GM12878 (cell line): ENCODE measurements around the gene XIAP. TPM values are rescaled to one million over a fixed set of nuclear protein-coding genes. Genes with fewer than 3 reads are reported as not detected.

ENCODE experiments used
- ATAC-seq: fragments of 200-7000 bp; cut with Tn5 transposase; 3 replicates; pipeline ENCODE4 v1.9.1; 2020; ENCODE audit warnings: mild to moderate bottlenecking, moderate library complexity
- BruUV-seq: library from RNA; stranded (reverse); fragments of 400-500 nt; replicated peaks from 2 replicates; lab custom pipeline; 2021; lab: Mats Ljungman, UMichigan
- CTCF ChIA-PET: fragments of 300-600 bp; sonication (Branson Sonifier 250); formaldehyde crosslinking; extraction: SDS; loops from one replicate; lab custom pipeline; 2021; ENCODE audit warnings: inconsistent platforms; lab: Yijun Ruan, JAX
- POLR2A ChIA-PET: fragments of 350-600 bp; formaldehyde crosslinking; extraction: SDS; loops from one replicate; lab custom pipeline; 2021; ENCODE audit warnings: inconsistent platforms; lab: Charles Lee
- RAD21 ChIA-PET: fragments of 300-600 bp; sonication (Branson Sonifier 250); formaldehyde crosslinking; loops from one replicate; lab custom pipeline; 2023; ENCODE audit warnings: antibody characterized with exemption; ENCODE audit not compliant: unreplicated experiment; lab: Charles Lee
- SMC1A ChIA-PET: fragments of 300-600 bp; sonication (Branson Sonifier 250); formaldehyde crosslinking; loops from one replicate; lab custom pipeline; 2023; ENCODE audit not compliant: unreplicated experiment, uncharacterized antibody; lab: Charles Lee
- DNase-seq: peaks from one replicate; pipeline ENCODE4 v3.0.0-alpha.2; 2011; ENCODE audit warnings: low read depth, low spot score
- FAIRE-seq: peaks from 3 replicates; lab custom pipeline; 2011; peaks lifted over from hg19 to GRCh38; lab: Jason Lieb, UNC
- H2AFZ ChIP-seq: 2 replicates; pipeline ENCODE4 v1.6.0; 2011; ENCODE audit warnings: low read depth, low read length, control low read depth; ENCODE audit not compliant: control insufficient read depth
- H3K27ac ChIP-seq: 2 replicates; pipeline ENCODE4 v1.5.1; 2011; ENCODE audit warnings: control low read depth; ENCODE audit not compliant: control insufficient read depth, insufficient read depth
- H3K27me3 ChIP-seq, 2 experiments: replicated peaks in 1 of 2; 2 replicates each; pipeline versions ENCODE4 v1.6.0 to v1.6.1; 2011; ENCODE audit warnings: low read length in 1 of 2; ENCODE audit not compliant: control insufficient read depth in 2 of 2, insufficient read depth in 2 of 2
- H3K36me3 ChIP-seq, 2 experiments: 2 replicates each; pipeline ENCODE4 v1.5.1; 2011; ENCODE audit warnings: low read length in 1 of 2; ENCODE audit not compliant: control insufficient read depth in 2 of 2, insufficient read depth in 2 of 2
- H3K4me1 ChIP-seq: 2 replicates; pipeline ENCODE4 v1.6.1; 2011; ENCODE audit warnings: mild to moderate bottlenecking, low read length, moderate library complexity, mixed read lengths; ENCODE audit not compliant: control insufficient read depth, insufficient read depth
- H3K4me2 ChIP-seq: 2 replicates; pipeline ENCODE4 v1.6.0; 2011; ENCODE audit warnings: control low read depth; ENCODE audit not compliant: control insufficient read depth, insufficient read depth
- H3K4me3 ChIP-seq: fragments of 200-600 bp; sonication (generic); 2 replicates; pipeline ENCODE4 v1.5.1; 2016
- H3K79me2 ChIP-seq: 2 replicates; pipeline ENCODE4 v1.6.0; 2011; ENCODE audit warnings: low read length; ENCODE audit not compliant: control insufficient read depth, insufficient read depth
- H3K9ac ChIP-seq: 2 replicates; pipeline ENCODE4 v1.8.0; 2011; ENCODE audit warnings: low read length, control low read depth, mixed read lengths; ENCODE audit not compliant: control insufficient read depth, insufficient read depth
- H3K9me3 ChIP-seq: replicated peaks from 3 replicates; pipeline ENCODE4 v1.5.1; 2011; ENCODE audit warnings: mild to moderate bottlenecking, low read length; ENCODE audit not compliant: control insufficient read depth, insufficient read depth
- H4K20me1 ChIP-seq: 2 replicates; pipeline ENCODE4 v1.6.0; 2011; ENCODE audit not compliant: control insufficient read depth, insufficient read depth
- ASH2L ChIP-seq: fragments of 300-600, 200-600 bp; sonication (generic); IDR thresholded peaks from 2 replicates; pipeline ENCODE4 v1.6.1; 2017; ENCODE audit warnings: low read depth, mild to moderate bottlenecking, borderline replicate concordance
- CBFB ChIP-seq: IDR thresholded peaks from 2 replicates; pipeline ENCODE4 v1.6.1; 2016; ENCODE audit warnings: antibody characterized with exemption, low read depth
- EED ChIP-seq: sonication (generic); IDR thresholded peaks from 2 replicates; pipeline ENCODE4 v1.6.1; 2016; ENCODE audit warnings: antibody characterized with exemption, low read depth
- HDAC6 ChIP-seq: fragments of 200-600 bp; sonication (generic); IDR thresholded peaks from one replicate; pipeline ENCODE4 v1.8.0; 2017; ENCODE audit warnings: antibody characterized with exemption; ENCODE audit not compliant: unreplicated experiment
- IKZF2 ChIP-seq, 2 experiments: fragments of 450-650 bp; IDR thresholded peaks; 2 replicates each; pipeline ENCODE4 v1.6.1; 2017; ENCODE audit warnings: mild to moderate bottlenecking in 2 of 2, moderate library complexity in 2 of 2
- JUNB ChIP-seq: IDR thresholded peaks from 2 replicates; pipeline ENCODE4 v1.6.1; 2016; ENCODE audit warnings: antibody characterized with exemption, mild to moderate bottlenecking
- MAX ChIP-seq: IDR thresholded peaks from 2 replicates; pipeline ENCODE4 v1.6.1; 2012; ENCODE audit warnings: low read depth, low read length, improper control_type of control experiment
- MTA2 ChIP-seq: fragments of 450-650 bp; IDR thresholded peaks from 2 replicates; pipeline ENCODE4 v1.6.1; 2016; ENCODE audit warnings: low read depth, mild to moderate bottlenecking, moderate library complexity
- NFIC ChIP-seq: IDR thresholded peaks from 2 replicates; pipeline ENCODE4 v1.6.1; 2012; ENCODE audit warnings: low read depth, mild to moderate bottlenecking, inconsistent platforms, low read length, moderate library complexity
- NR2C1 ChIP-seq: fragments of 450-650 bp; IDR thresholded peaks from 2 replicates; pipeline ENCODE4 v1.6.1; 2017; ENCODE audit warnings: antibody characterized with exemption, mild to moderate bottlenecking, moderate library complexity
- NRF1 ChIP-seq: conservative IDR thresholded peaks from 2 replicates; pipeline ENCODE4 v1.6.1; 2011; ENCODE audit warnings: mild to moderate bottlenecking, low read depth, low read length, improper control_type of control experiment
- SMC3 ChIP-seq: IDR thresholded peaks from 2 replicates; pipeline ENCODE4 v1.6.1; 2011; ENCODE audit warnings: low read length, improper control_type of control experiment, borderline replicate concordance
- USF2 ChIP-seq: IDR thresholded peaks from 2 replicates; pipeline ENCODE4 v1.6.1; 2011; ENCODE audit warnings: low read depth, low read length, improper control_type of control experiment, borderline replicate concordance
- ZNF207 ChIP-seq: fragments of 450-650 bp; IDR thresholded peaks from 2 replicates; pipeline ENCODE4 v1.6.1; 2014; ENCODE audit warnings: antibody characterized with exemption, mild to moderate bottlenecking, borderline replicate concordance
- ZNF24 ChIP-seq: fragments of 450-650 bp; IDR thresholded peaks from 2 replicates; pipeline ENCODE4 v1.6.1; 2017; ENCODE audit warnings: antibody characterized with exemption, mild to moderate bottlenecking
- ZNF687 ChIP-seq: fragments of 450-650 bp; IDR thresholded peaks from 2 replicates; pipeline ENCODE4 v1.6.1; 2017; ENCODE audit warnings: mild to moderate bottlenecking, moderate library complexity
- ZZZ3 ChIP-seq: IDR thresholded peaks from 2 replicates; pipeline ENCODE4 v1.6.1; 2011; ENCODE audit warnings: low read depth; ENCODE audit not compliant: control insufficient read depth, insufficient read length
- in situ Hi-C: fragments of 300-500 bp; cut with MboI; formaldehyde crosslinking; loops from 9 replicates; pipeline ENCODE4 v1.14.3; 2018; ENCODE audit warnings: mixed read lengths
- intact Hi-C: fragments of 100-400 bp; cut with micrococcal nuclease; formaldehyde crosslinking; loops from one replicate; pipeline ENCODE4 v1.14.2; 2022; ENCODE audit not compliant: unreplicated experiment
- polyA plus RNA-seq, 11 experiments: library from polyadenylated mRNA; depleted of rRNA in 4 of 11; unstranded in 6 of 11; stranded (reverse) in 5 of 11; fragments of >200 nt; fragmentation: Nextera tagmentation in 4 of 11; fragmentation: Illumina TruSeq in 1 of 11; extraction: Ambion mirVana in 4 of 11; extraction: Trizol in 1 of 11; gene quantifications; 1 replicate in 1 of 11; 2 replicates in 10 of 11; pipeline versions ENCODE4 v1.2.1 to v1.2.3, GENCODE V29; 2011 to 2016; ENCODE audit warnings: inconsistent platforms in 2 of 11, missing spikeins in 2 of 11, low read depth in 1 of 11
- total RNA-seq, 4 experiments: library from RNA; depleted of rRNA in 3 of 4; stranded (reverse); fragments of >200 nt in 3 of 4; fragmentation: Illumina TruSeq in 1 of 4; extraction: Trizol in 1 of 4; gene quantifications; 2 replicates each; pipeline versions ENCODE4 v1.2.1 to v1.2.3, GENCODE V29; 2013 to 2021

XIAP gene
- total and polyA plus RNA-seq, 10 of the 15 experiments (the other 5 are each of a cell fraction or from before 2014, with no cell fraction given), result 3.3 to 21.1 (median 14.5) TPM

- intact Hi-C loops, result no loop called here
- no peak overlapping the region for H3K27ac ChIP-seq
- BruUV-seq, result no TSS peak
- ATAC-seq (no peak), FAIRE-seq (no peak), DNase-seq (no peak)
- H3K9ac ChIP-seq, result no peak overlapping the region
- in situ Hi-C loops, result no loop called here
- ChIA-PET SMC1A (no interaction called here), POLR2A (no interaction called here), CTCF (interaction anchor here (1.2 kb wide), 2 partner anchors 10 to 11 kb away, joined by 3 read pairs; no protein-coding TSS in a partner anchor), RAD21 (no interaction called here)
- no peaks in the 10 kb centered on the region for H3K9me3 ChIP-seq
- H3K27me3 ChIP-seq, result no peaks in the 10 kb centered on the region
- no peaks in the 10 kb centered on the region for H4K20me1 ChIP-seq
- H3K4me1 ChIP-seq, result no peaks in the 10 kb centered on the region
- no peak overlapping the region for H3K4me3 ChIP-seq
- H3K36me3 ChIP-seq, result no peaks in the 10 kb centered on the region
- H3K4me2 ChIP-seq, result no peak overlapping the region
- H3K79me2 ChIP-seq, result no peaks in the 10 kb centered on the region
- TF ChIP-seq JUNB (no peak), ZNF687 (no peak), NR2C1 (no peak), MAX (no peak), SMC3 (no peak), MTA2 (no peak), NRF1 (no peak), ZZZ3 (no peak), ZNF207 (no peak), EED (no peak), IKZF2 (IDR thresholded peaks at IDR 0.05) (no peak), CBFB (no peak), ASH2L (no peak), USF2 (no peak), HDAC6 (no peak), NFIC (no peak), ZNF24 (no peak)
- H2AFZ ChIP-seq, result no peak overlapping the region
Observed at GRCh38 chrX:123917069-123917468, 57.2 kb downstream of the XIAP start.
